Measurements from ENCODE around the gene INTS13.
A peak's percentile ranks its signal among the peaks of the same experiment; 100 is the strongest.
"Not testable (repeated sequence)": the region's sequence is repeated elsewhere in the genome, so short reads cannot be mapped to it uniquely, and the experiment has no call there.

INTS13 gene

DNA sequence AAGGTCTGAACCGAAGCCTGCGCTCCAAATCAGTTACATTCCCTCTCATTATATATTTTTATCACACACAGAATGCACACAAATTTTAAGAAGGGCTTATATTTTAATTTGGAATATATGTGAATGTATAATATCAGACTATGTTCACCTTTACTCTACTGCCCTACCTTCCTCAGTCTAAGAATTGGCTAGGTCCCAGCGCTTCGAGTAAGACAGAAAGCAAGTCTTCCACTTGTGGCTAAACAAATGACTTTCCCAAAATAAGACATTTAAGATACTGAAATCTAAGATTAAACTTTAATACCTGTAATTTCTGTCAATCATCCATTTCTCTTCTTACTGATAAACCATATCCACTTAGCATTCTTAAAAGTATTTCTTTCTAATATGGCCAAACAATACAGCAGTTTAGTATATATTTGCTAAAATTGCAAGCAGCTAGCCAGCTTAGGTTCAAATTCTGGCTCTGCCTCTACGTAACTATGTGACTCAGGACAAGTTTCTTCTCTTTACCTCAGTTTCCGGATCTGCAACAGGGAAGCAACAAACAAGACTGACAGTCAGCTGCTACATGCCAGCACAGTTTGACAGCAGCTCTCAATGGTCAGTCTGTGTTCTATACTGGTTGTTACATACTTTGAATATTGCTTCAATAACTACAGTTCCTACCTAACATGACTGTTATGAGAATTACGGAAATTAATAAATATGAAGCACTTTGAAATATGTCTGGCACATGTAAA is 2.0 kb downstream of the INTS13 start:
- DNase-seq: no peak

GRCh38 chr12:26929590-26929989 is 8.2 kb downstream of the INTS13 start:
- DNase-seq: no peak

DNA sequence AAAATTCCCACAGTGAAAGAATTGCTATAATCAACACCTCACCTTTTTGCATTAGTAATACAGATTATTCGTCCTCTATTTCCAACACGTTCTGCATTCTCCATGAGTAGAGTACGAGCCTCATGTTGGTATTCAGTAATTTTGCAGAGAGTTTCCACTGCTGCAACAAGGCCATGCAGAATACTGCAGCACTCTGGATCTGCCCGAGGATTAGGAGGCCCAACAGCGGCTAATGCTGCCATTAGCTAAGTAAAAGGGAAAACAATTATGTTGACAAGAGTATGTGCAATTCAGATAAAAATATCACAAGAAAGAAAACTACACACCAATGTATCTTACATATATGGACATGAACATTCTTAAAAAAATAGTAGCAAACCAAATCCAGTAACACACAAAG is 9.1 kb downstream of the INTS13 start:
- no peak for DNase-seq

DNA sequence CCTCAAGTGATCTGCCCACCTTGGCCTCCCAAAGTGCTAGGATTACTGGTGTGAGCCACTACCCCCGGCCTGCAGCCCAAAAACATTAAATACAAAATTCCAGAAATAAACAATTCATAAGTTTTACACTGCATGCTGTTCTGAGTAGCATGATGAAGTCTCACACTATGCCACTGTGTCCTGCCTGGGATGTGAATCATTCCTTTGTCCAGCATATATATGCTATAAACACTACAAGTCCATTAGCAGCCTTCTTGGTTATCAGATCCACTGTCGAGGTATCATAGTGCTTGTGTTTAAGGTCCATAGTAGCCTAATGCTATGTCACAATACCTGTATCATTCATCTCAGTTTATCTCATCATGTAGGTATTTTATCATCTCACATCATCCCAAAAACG is 15.9 kb downstream of the INTS13 start:
- DNase-seq: no peak

GRCh38 chr12:26919216-26919555 is 18.6 kb downstream of the INTS13 start:
- no peak for DNase-seq

- DNase-seq: no peak
These were observed 19.2 kb downstream of the INTS13 start for GRCh38 chr12:26918321-26919215.

GRCh38 chr12:26906704-26907103 is 31.1 kb downstream of the INTS13 start:
- no peak for DNase-seq

GRCh38 chr12:26906024-26906423 is 31.8 kb downstream of the INTS13 start:
- DNase-seq: no peak

GRCh38 chr12:26903396-26903795 is 34.4 kb downstream of the INTS13 start:
- not testable (repeated sequence) for DNase-seq

- no peak for DNase-seq
These were observed 40.9 kb downstream of the INTS13 start for GRCh38 chr12:26896913-26897312.

- DNase-seq: no peak
These were observed 42.1 kb downstream of the INTS13 start for GRCh38 chr12:26895672-26896071.

DNA sequence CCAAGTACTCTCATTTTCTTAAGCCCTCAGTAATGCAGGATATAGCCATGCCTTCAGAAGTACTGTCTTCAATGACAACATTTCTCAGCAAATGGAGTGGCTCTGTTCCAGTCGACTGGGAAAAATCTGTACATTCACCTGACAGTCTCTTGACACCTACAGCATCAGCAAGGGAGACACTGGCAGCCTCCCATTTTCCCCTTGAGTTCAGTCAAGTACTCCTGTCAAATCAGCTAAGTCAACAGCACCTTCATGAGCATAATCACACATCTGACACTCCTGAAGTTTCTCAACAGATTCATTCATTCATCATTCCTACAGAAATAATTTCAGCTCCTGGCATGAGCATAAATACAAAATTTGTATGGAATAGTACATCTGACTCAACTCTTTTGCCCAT is 46.1 kb downstream of the INTS13 start:
- DNase-seq: no peak

DNA sequence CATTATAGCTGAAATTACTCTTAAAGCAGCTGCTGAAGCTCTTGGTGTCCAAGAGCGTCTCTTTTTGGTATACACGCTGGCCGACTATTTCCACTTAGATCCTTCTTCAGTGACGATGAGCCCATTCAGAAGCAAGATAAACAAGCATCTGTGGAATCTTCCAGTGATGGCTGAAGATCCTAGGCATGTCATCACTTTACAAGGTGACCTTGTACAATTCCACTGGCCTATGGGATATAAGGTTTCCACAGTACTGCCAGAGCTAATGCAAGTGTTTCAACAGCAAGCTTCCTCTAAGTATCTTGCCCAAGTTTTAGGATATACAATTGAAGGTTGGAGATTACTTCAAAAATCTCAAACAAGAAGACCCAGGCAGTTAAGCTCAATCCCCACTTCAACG is 47.0 kb downstream of the INTS13 start:
- no peak for DNase-seq

DNA sequence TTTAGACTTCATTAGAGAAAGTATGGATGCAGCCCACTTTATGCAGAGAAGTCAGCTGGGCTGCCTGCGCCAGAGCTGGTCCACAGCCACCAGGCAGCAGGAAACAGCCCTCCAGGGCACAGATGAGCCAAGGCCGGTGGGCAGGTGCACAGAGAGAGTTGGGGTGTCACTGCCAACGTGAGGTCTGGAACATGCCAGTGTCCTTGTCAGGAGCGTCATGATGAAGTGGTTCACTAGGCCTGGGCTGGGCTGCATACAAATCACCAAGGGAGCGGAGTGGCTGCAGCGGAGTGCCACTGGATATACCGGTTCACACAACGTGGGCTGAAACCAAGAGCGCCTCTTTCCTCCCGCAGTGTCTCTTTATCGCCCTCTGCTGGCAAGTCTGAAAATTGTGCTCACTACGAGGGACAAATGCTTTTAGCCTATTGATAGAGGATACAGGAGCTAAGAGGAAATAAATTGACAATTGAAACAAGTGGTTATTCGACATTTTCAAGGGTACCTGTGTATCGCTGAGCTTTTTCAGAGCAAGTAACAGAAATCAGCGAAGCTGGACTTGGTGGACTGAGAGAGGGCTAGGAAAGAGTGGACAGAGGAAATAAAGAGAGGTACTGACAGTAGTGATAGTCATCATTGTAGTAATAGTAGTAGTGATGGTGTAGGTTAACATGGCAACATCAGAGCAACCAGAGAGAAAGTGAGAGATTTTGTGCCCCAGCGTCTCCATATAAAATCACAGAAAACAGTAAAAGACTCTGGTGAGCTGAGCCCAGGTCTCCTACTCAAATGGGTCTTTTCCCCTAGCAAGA is 52.8 kb downstream of the INTS13 start:
- DNase-seq: peak; percentile 57

- no peak for DNase-seq
These were observed 57.2 kb downstream of the INTS13 start for GRCh38 chr12:26880625-26881024.

GRCh38 chr12:26878661-26879119 is 59.1 kb downstream of the INTS13 start:
- peak; percentile 75 for DNase-seq

DNA sequence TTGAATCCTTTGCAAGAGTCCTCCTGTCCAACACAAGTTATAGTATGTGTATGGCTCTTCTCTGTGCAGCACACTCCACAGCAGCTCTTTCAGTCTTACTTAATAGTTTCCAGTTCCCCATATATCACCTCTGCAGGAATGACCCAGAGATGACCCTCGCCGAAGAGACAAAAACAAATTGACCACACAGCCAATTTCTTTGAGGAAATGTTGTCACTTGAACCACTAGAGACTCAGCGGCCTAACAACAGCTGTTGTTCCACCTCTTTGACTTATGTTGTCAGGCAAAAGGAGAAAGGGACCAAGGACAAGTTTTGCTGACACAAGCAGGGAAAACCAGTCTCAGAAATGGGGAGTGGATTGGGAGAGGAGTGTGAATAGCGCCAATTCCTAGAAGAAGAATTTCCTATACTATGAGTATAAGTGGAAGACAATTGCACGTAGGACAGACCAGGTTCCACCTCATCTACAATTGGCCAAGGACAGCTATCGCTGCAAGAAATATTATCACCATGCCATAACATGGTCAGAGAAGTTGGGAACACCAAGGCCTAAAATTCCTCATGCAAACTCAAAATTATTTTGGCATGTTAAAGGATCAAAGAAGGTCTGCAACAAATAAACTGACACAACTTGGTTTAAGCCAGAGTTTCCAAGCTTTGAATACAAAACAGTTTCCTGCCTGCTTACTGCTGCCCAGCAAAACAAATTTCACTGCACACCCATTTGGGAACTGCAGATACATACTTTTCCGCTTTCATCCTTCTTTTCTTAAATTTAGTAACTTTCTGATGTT is 63.1 kb downstream of the INTS13 start:
- DNase-seq: no peak

DNA sequence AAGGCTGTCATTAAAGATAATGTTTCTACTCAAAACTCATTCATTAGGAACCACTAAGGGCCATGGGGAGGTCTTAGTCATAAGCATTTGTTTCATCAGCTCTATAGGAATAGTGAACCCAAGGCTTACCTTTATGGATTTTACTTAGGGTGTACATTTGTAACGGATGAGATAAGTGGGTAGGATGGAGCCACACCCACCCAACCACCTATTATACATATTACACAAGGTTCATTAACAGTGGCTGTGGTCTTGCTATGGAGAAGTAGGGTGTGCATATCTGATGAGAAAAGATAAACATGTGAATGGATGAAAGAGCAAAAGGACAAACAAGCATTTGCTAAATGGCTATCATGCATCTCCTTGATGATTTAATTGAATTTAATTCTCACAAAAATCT is 65.2 kb downstream of the INTS13 start:
- DNase-seq: no peak

GRCh38 chr12:26871985-26872384 is 65.8 kb downstream of the INTS13 start:
- DNase-seq: no peak

DNA sequence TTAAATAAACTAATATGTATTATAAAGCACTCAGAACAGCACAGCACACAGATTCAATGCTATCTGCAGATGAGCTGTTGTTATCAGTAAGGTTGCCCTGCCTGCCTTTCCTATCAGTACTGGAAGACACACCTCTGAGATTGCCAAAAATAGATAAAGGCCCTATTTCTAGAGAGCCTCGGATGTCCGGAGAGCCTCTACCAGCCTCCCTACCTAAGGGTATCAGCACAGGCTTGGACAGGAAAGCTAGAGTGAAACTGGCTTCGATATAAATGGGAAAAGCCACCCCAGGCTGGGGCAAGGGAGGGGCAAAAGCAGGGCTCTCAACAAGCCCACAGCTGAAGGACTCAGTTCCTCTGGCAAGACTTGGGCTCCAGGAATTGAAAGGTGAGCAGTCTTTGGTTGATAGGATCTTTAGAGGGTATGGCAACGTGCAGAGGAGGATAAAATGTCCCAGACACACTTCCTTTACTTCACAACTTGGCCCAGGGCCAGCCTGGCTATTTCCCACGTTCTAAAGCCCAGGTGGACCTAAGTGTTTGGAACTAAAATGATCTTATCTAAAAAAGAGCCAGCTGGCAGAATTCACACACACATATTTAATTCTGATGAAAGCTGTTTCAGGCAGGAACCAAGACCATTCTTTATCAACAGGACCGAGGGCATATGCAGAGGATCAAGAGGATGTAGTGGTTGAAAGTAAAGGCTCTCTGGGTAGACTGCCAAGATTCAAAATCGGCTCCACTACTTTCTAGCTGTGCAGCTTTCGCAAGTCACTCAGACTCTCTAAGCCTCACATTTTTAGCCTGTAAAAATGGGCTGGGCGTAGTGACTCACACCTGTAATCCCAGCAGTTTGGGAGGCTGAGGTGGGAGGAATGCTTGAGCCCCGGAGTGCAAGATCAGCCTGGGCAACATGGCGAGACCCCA is 67.0 kb downstream of the INTS13 start:
- DNase-seq: no peak

- DNase-seq: no peak
These were observed 67.8 kb downstream of the INTS13 start for GRCh38 chr12:26869908-26870459.
